COR-L47 (cell line): ENCODE data around the gene IL24.
"Not testable (repeated sequence)": the region's sequence is repeated elsewhere in the genome, so short reads cannot be mapped to it uniquely, and the experiment has no call there.

ENCODE experiments used
- DNase-seq: peaks from one replicate; lab custom pipeline; 2025; lab: John Stamatoyannopoulos, UW

Gene IL24

DNA sequence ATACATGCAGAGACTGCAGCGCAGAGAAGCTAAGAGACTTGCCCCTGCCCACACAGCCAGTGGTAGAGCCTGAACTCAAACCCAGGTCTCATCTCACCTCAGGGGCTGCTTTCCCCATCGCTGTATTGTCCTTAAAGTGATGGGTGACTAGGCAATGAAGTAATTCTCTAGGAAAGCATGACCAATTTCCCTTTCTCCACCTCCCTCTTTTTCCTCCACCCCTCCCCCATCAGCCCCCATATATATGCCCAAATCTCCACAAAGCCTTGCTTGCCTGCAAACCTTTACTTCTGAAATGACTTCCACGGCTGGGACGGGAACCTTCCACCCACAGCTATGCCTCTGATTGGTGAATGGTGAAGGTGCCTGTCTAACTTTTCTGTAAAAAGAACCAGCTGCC, at the start of gene IL24:
Gene IL24, plus strand, starts transcription at position 269 of the 400 bp plus-strand sequence. CDS start 390 bp downstream, outside the sequence.
- no peak for DNase-seq

GRCh38 chr1:206847946-206848345, 49.3 kb upstream of the IL24 start:
- no peak for DNase-seq

- no peak for DNase-seq
Observed at GRCh38 chr1:206850401-206850800, 46.8 kb upstream of the IL24 start.

- no peak for DNase-seq
Observed at GRCh38 chr1:206851341-206852010, 45.8 kb upstream of the IL24 start.

DNA sequence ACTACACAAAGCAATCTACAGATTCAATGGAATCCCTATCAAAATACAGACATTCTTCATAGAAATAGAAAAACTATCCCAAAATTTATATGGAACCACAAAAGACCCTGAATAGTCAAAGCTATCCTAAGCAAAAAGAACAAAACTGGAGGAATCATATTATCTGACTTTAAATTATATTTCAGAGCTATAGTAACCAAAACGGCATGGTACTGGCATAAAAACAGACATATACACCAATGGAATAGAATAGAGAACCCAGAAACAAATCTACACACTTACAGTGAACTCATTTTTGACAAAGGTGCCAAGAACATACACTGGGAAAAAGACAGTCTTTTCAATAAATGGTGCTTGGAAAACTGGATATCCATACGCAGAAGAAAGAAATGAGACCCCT, 44.6 kb upstream of the IL24 start:
- DNase-seq, result not testable (repeated sequence)

- not testable (repeated sequence) for DNase-seq
Observed at GRCh38 chr1:206853696-206854095, 43.5 kb upstream of the IL24 start.

DNA sequence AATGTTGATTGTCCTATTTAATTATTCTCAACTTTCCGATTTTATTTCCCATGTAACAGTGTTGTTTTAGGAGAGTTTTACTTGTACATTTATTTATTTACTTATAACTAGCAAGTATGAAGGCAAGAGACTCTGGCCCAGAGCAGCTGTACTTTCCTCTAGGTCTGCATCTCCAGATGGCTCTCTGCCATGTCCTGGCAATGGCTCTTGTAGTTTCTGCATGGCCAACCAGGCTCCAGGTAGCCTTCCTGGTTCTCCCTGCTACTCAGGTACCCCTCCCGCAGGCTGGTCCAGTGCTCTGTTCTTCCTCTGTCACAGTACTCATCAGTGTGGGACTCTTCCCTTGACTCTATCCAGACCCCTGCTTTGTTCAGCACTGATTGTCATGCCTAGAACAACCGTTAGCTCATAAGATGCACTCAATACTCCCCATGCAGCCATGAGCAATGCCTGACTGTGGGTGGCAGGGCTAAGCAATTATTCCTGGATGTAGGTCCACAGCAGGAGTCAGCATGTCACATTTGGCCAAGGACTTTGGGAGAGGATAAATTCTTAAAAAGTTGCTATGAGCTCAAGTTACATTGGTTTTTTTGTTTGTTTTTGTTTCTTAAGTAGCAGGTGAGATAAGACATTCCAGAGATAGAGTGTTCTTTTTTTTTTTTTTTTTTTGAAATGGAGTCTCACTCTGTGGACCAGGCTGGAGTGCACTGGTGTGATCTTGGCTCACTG, 42.7 kb upstream of the IL24 start:
- no peak for DNase-seq

DNA sequence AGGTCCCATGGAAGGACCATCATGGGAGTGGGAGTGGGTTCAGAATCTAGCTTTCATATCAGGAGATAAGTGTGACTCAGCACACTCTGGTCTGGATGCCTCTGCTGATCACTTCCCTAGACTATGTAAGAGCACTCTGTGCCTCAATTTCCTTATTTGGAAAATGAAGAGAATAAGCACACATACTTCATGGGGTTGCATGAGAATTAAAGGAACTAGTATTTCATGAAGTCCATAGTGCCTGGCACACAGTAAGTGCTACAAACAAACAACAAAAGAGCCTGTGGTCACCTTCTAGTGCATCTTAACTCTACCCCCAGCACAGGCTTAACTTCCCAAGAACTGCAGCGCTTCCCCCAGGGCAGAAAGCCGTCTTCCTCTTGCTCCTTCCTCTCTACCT, 41.4 kb upstream of the IL24 start:
- no peak for DNase-seq

- no peak for DNase-seq
Observed at GRCh38 chr1:206856674-206857464, 40.4 kb upstream of the IL24 start.

DNA sequence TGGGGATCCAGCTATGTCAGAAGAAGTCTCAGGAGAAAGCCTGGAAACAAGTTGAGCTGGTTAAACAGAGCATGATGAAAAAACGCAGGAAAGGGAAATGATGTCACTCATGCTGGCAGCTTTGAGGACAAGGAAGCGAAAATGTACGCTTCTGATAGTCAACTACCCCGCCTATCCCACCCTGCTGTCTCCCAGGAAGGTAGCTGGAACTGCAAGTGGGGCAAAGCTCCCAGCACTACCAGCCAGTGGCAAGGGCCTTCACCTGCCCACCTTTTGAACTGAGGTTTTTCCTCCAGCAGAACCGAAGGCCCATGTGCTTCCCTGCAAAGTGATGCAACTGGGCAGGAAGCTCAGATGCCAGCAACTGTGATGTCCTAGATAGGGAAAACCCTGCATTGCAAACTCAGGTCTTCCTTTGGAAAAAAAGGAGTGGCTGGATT, 38.1 kb upstream of the IL24 start:
- DNase-seq, result no peak

- DNase-seq, result no peak
Observed at GRCh38 chr1:206860165-206860564, 37.1 kb upstream of the IL24 start.

DNA sequence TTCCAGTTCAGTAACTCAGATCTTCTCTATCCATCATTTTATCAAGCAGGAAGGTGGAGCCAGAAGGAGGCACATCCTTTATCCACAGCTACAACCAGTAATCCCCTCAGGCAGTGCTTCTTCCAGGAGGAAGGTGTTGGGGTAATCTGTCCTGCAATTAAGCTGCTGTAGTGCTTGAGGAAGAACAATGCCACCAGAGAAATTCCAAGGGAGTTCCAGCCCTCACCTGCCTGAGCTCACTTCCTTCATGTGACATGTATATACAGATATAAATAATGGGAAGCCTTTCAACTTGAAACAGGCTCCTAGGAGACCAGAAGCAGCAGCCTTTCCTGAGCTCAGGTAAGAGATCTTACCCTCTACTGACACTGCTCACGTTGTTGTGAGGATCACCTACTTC, 34.0 kb upstream of the IL24 start:
- DNase-seq, result peak; percentile 7

- peak; percentile 51 for DNase-seq
Observed at GRCh38 chr1:206864939-206865671, 32.1 kb upstream of the IL24 start, which contains the start of gene IL20. Gene IL20 (plus strand): TSS chr1:206865623. CDS start chr1:206865853, 230 bp downstream.

- DNase-seq, result no peak
Observed at GRCh38 chr1:206866062-206866461, 31.2 kb upstream of the IL24 start.

DNA sequence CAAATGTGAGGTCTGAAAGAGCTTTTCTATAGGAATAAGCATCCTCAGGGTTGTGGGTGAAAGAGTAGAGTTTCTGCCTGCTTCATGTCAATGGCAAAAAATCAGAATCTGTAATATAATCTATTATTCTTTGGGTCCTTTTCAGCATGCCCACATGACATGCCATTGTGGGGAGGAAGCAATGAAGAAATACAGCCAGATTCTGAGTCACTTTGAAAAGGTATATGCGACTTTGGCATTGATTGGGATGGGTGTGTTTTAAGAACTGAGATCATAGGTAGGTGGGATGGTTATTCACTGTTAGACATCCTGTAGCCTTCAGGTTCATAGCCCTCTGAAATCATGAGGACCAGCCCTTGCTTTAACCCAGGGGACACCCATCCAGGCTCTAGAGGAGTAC, 30.0 kb upstream of the IL24 start:
- DNase-seq, result no peak

DNA sequence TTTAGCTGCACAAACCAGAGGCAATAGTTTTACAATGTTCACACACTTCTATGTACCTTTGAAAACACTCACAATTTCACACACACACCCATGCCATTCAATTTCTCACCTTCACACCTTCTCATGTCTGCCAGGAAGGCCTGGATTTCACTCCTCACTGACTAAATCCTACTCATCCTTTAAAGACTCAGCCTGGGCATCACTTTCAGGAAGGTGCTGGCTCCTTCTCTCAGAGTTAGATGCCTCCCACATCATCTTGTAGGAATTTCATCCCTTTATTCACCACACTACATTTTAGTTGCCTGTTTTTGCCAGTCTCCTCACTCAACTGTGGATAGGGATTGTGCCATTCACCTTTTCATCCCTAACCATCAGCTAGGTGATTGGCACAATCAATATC, 29.5 kb upstream of the IL24 start:
- DNase-seq, result no peak

DNA sequence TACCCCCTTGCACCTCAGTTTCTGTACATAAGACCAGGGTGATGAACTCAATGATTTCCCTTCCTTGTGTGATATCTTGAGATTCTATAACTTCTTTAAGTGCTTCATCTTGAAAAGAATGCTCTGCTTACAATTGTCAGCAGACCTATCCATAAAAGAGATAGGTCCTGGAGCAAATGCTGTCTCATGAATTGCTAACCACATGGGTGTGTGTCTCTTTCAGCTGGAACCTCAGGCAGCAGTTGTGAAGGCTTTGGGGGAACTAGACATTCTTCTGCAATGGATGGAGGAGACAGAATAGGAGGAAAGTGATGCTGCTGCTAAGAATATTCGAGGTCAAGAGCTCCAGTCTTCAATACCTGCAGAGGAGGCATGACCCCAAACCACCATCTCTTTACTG, 29.0 kb upstream of the IL24 start:
- DNase-seq, result no peak

GRCh38 chr1:206872139-206872538, 25.1 kb upstream of the IL24 start:
- no peak for DNase-seq

DNA sequence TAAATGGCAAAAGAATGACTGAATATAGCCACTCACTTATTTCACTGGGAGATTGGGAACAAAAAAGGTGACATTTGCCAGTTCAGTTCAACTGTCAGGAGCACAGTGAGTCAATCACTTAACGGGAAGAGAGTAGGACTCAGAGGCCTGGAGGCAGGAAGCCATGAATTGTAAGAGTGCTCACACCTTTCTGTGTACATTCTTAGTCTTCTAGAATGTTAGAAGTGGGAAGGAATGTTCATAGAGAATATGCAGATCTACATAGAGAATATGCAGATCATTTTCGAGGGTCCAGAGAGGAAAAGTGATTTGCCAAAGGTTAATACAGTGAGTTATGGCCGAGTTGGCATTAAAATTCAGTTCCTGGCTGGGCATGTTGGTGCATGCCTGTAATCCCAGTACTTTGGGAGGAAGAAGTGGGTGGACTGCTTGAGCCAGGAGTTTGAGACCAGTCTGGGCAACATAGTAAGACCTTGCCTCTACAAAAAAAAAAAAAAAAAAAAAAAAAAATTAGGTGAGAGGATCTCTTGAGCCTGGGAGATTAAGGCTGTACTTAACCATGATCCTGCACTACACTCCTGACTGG, 23.5 kb upstream of the IL24 start:
- DNase-seq, result no peak

DNA sequence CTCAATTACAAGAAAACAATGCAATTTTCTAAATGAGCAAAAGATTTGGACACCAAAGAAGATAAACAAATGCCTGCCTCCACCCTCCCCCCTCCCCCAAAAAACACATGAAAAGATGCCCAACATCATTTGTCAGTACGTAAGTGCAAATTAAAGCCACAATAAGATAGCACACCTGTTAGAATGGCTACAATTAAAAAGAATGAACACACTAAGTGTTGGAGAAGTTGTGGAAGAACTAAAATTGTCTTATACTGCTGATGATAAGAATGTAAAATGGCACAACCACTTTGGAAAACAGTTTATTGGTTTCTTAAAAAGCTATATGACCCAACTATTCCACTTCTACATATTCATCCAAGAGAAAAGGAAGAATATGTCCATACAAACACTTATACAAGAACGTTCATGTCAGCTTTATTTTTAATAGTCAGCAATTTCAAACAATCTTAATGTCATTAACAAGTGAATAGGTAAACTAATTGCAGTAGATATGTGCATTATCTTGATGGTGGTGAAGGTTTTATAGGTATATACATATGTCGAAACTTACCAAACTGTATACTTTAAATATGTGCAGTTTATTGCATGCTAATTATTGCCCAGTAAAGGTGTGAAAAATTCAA, 21.4 kb upstream of the IL24 start:
- DNase-seq, result no peak

DNA sequence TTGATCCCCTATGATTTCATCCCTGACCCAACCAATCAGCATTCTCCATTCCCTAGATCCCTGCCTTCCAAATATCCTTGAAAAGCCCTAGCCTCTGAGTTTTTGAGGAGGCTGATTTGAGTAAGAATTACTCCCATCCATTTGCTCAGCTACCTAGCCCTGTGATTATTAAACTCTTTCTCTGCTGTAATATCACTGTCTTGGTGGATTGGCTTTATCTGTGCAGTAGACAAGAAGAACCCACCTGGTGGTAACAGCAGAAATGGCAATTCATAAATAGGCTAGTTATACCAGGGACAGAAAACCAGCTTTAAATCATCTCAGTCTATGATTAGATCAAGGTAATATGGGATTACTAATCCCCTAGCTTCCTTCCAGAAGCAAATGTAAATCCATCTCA, 18.8 kb upstream of the IL24 start:
- DNase-seq, result no peak
